Fibroblast of lung (primary cell): ENCODE measurements around the gene CACNB2.

Source experiments
- EZH2 ChIP-seq: IDR thresholded peaks from 2 replicates; pipeline ENCODE4 v1.5.1; 2012; ENCODE audit warnings: low read length, control low read depth, mild to moderate bottlenecking; ENCODE audit errors: missing control alignments
- TF ChIP-seq, protein P1 (sequence below), 2 donors: IDR thresholded peaks in 1 of 2; conservative IDR thresholded peaks in 1 of 2; 1 replicate in 1 of 2; 2 replicates in 1 of 2; pipeline ENCODE4 v1.5.1; 2011 to 2012; ENCODE audit warnings: low read length in 2 of 2, control low read depth in 1 of 2, inconsistent platforms in 1 of 2, low read depth in 1 of 2, mild to moderate bottlenecking in 1 of 2

DNA sequence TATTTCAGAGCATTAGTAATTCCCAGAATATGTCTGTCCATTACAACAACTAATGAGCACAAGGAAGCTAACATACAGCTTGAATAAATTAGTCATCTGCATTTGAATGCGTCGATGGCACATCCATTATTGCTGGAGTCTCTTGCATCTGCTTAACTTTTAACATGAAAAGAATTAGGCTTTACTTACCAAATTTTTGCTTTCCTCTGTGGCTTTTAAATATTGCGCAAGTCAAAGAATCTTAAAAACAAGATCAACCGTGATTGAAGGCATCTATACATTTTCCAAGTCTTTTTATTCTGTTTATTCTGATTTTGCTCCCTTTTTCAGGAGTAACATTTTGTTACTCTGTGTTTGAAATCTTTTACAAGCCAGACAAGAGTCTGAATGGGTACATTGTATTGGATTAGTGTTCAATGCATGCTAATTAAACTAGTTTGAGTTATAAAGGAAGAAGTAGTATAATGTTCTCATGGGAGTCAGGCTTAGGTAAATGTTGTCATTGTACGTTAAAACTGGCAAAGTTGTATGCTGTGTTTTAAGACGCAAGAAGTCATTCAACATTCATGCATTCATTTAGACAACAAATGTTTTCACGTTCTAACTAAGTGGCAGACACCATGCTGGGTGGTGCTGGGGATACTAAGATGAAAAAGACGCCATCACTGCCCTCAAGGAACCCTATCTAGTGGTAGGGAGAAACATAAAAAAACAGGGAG is 4.0 kb upstream of the CACNB2 start:
- TF ChIP-seq, protein P1, sequence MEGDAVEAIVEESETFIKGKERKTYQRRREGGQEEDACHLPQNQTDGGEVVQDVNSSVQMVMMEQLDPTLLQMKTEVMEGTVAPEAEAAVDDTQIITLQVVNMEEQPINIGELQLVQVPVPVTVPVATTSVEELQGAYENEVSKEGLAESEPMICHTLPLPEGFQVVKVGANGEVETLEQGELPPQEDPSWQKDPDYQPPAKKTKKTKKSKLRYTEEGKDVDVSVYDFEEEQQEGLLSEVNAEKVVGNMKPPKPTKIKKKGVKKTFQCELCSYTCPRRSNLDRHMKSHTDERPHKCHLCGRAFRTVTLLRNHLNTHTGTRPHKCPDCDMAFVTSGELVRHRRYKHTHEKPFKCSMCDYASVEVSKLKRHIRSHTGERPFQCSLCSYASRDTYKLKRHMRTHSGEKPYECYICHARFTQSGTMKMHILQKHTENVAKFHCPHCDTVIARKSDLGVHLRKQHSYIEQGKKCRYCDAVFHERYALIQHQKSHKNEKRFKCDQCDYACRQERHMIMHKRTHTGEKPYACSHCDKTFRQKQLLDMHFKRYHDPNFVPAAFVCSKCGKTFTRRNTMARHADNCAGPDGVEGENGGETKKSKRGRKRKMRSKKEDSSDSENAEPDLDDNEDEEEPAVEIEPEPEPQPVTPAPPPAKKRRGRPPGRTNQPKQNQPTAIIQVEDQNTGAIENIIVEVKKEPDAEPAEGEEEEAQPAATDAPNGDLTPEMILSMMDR (conservative IDR thresholded peaks at IDR 0.05 in 1 of 2, IDR thresholded peaks at IDR 0.05 in 1 of 2; ENCODE audit: low read depth in 1 of 2, low read length in 2 of 2) = no peak
- TF ChIP-seq EZH2 = no peak
